Memory B cell (primary cell): ENCODE data around the gene IKZF1.

Source experiments
- ATAC-seq: fragments of 150-1000 bp; cut with Tn5 transposase; 2 replicates; pipeline ENCODE4 v1.10.0; 2021; ENCODE audit warnings: low read depth, mild to moderate bottlenecking, moderate library complexity
- DNase-seq, 2 donors: peaks; one replicate each; pipeline ENCODE4 v3.0.0; 2022; ENCODE audit warnings: low spot score in 2 of 2
- H3K27ac Mint-ChIP-seq: one replicate; pipeline ENCODE4 v1.8.0; 2022; ENCODE audit warnings: mild to moderate bottlenecking, moderate library complexity, mixed read lengths
- H3K27me3 Mint-ChIP-seq: one replicate; pipeline ENCODE4 v1.8.0; 2022; ENCODE audit warnings: mixed read lengths
- H3K36me3 Mint-ChIP-seq: one replicate; pipeline ENCODE4 v1.8.0; 2022; ENCODE audit warnings: mild to moderate bottlenecking, mixed read lengths
- H3K4me1 Mint-ChIP-seq: one replicate; pipeline ENCODE4 v1.8.0; 2022; ENCODE audit warnings: mixed read lengths
- H3K4me3 Mint-ChIP-seq: one replicate; pipeline ENCODE4 v1.8.0; 2022; ENCODE audit warnings: mild to moderate bottlenecking, moderate library complexity, mixed read lengths
- H3K9me3 Mint-ChIP-seq: one replicate; pipeline ENCODE4 v1.8.0; 2022; ENCODE audit warnings: mixed read lengths

Gene IKZF1

DNA sequence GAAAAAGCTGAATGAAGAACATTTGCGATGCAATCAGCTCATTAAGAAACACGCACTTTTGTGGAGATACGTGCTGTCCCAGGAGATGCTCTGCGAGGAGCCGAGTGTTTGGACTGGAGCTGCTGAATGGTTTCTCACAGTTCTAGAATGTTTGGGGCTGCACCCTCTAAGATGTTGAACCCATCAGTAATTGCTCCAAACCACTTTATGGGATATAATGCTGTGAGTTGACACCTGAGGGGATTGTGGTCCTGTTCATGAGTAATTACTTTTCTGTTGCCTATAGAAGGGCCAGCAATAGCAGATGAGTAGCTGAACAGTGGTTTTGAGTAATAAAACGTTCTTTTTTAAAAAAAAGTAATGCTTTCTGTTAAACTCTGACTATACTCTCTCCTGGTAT, 63.1 kb downstream of the IKZF1 start:
- peaks cover 45% of the 10 kb centered on the region for H3K36me3 Mint-ChIP-seq
- H3K27me3 Mint-ChIP-seq: no peaks in the 10 kb centered on the region
- ATAC-seq (no peak), DNase-seq (no peak)
- peaks cover 52% of the 10 kb centered on the region for H3K4me1 Mint-ChIP-seq
- H3K27ac Mint-ChIP-seq: peak overlapping the region; percentile 91
- peaks cover 5% of the 10 kb centered on the region for H3K9me3 Mint-ChIP-seq
- H3K4me3 Mint-ChIP-seq: no peak overlapping the region

DNA sequence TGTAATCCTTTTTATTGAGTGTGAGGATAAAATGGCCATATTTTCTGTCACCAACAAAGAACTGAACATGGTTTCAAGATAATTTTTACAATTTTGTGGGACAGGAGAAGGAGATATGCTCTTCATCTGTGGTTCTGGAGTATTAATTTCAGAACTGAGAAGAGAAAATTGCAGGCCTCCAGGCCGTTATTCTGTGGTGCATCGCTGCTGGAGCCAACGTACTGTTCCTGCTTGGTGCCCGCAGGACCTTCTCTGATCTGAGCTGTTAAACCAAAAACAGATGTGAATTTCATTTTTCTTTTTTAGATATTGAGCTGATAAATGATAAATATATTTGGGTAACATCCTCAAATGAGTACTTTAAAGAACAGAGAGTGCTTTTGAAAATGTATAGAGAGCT, 63.9 kb downstream of the IKZF1 start:
- no peak for ATAC-seq
- no peak for DNase-seq
- H3K27me3 Mint-ChIP-seq: no peaks in the 10 kb centered on the region
- H3K9me3 Mint-ChIP-seq: peaks cover 5% of the 10 kb centered on the region
- H3K27ac Mint-ChIP-seq: peak overlapping the region; percentile 91
- H3K4me3 Mint-ChIP-seq: no peak overlapping the region
- peaks cover 53% of the 10 kb centered on the region for H3K4me1 Mint-ChIP-seq
- H3K36me3 Mint-ChIP-seq: peaks cover 43% of the 10 kb centered on the region

DNA sequence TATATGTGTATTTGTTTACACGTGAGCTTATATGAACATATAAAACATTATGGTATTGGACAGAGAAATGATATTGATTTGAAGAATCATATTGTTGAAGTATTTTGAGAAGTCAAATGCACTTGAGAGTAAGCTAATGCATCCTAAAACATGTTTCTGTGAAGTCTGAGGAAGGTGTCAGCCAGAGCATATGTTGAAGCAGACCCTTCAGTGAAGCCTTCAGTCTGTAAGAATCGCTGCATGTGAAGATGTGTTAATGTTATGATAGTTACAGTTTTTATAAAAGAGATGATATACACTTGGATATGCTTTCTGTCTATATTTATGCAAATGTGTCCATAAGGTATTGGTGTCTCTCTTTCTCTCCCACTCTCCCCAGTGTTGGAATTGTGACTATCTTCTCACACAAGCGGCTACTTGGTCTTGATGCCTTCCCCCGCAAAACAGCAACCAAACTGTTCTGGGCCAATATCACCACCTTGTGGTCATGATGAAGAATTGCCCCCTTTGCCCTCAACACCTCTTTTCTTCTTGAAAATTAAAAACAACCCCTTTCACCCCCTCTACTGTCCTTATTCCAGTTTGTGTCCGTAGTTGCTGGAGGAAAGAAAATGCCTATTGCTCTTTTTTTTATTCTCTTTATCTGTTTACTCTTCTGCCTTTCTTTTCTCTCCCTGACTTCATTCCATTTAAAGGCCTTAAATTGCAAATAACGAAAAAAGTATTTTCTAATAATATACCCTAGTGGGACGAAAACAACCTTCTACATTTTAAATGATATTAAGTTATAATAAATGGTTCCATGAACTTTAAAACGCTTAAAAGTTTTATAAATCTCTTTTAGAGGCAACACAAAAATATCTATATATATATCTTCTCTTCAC, 64.9 kb downstream of the IKZF1 start:
- peaks cover 5% of the 10 kb centered on the region for H3K9me3 Mint-ChIP-seq
- H3K36me3 Mint-ChIP-seq: peaks cover 42% of the 10 kb centered on the region
- DNase-seq: peak; percentile 42 to 70
- ATAC-seq: peak; percentile 64
- H3K4me1 Mint-ChIP-seq: peaks cover 54% of the 10 kb centered on the region
- H3K27me3 Mint-ChIP-seq: no peaks in the 10 kb centered on the region
- H3K4me3 Mint-ChIP-seq: no peak overlapping the region
- H3K27ac Mint-ChIP-seq: peak overlapping the region; percentile 72

DNA sequence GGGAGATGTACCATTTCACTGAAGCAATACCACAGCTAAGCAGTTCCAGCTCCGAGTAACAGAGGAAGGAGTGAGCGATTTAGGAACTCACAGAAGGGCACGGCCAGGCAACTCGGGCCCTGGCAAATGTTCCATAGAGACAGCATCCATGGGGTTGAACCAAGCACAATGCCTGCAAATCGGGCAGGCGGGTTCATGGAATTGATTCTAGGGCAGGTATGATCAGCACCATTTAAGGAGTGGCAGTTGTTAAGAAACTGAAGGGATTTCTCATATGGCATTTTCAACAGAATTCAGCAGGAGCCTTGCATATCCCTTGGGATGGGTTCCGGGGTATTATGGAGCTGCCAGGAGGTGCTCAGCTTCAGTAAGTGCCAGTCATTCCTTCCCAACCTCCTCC, 66.4 kb downstream of the IKZF1 start:
- H3K36me3 Mint-ChIP-seq: peaks cover 36% of the 10 kb centered on the region
- peaks cover 5% of the 10 kb centered on the region for H3K9me3 Mint-ChIP-seq
- H3K27ac Mint-ChIP-seq: peak overlapping the region; percentile 75
- peaks cover 47% of the 10 kb centered on the region for H3K4me1 Mint-ChIP-seq
- ATAC-seq (no peak), DNase-seq (no peak)
- no peaks in the 10 kb centered on the region for H3K27me3 Mint-ChIP-seq
- no peak overlapping the region for H3K4me3 Mint-ChIP-seq

DNA sequence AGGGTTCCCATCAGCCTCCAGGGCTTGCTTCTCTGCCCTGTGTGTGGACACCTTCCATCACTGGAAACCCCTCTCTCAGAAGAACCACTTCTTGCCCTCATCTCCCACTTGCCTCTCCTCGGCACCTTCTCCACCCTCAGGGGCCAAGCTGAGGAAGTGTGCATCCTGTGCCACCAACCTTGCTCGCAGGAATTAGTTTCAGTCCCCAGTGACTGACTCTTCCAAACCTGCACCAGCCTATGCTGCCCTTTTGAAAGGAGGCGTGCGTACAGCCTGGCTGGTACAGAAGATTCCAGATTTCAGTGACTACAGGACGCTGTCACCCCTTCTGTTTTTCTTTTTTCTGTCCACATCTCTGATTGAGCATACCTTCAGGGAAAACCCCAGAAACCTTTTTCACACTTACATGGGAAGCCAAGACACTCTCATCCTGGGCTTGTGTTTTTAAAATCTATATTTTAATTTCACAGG, 67.1 kb downstream of the IKZF1 start:
- Mint-ChIP-seq H3K4me1 (peaks cover 46% of the 10 kb centered on the region), H3K27ac (peak overlapping the region; percentile 94), H3K9me3 (peaks cover 5% of the 10 kb centered on the region), H3K4me3 (no peak overlapping the region), H3K27me3 (no peaks in the 10 kb centered on the region), H3K36me3 (peaks cover 41% of the 10 kb centered on the region)
- no peak for ATAC-seq
- DNase-seq: no peak

DNA sequence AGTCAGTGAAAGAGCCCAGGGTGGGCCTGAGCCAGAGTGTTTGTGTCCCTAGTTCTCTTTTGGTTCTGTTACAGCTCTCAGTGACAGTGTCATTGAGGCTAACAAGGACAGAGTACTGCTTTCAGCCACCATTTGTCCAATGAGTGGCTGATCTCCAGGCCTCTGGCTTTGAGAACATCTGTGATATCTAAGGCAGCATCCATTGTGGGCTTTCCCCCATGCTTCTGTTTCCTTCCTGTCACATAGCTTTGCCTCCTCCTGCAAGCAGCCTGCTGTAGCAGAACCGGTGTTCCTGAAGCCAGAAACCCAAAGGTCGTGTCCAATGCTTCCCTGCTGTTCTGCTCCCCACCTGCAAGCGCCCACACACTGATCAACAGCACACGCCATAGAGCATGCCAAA, 68.4 kb downstream of the IKZF1 start:
- Mint-ChIP-seq H3K27me3 (no peaks in the 10 kb centered on the region), H3K27ac (peak overlapping the region; percentile 94), H3K9me3 (peaks cover 5% of the 10 kb centered on the region), H3K4me1 (peaks cover 40% of the 10 kb centered on the region), H3K36me3 (peaks cover 36% of the 10 kb centered on the region), H3K4me3 (no peak overlapping the region)
- ATAC-seq (peak; percentile 45), DNase-seq (no peak)

DNA sequence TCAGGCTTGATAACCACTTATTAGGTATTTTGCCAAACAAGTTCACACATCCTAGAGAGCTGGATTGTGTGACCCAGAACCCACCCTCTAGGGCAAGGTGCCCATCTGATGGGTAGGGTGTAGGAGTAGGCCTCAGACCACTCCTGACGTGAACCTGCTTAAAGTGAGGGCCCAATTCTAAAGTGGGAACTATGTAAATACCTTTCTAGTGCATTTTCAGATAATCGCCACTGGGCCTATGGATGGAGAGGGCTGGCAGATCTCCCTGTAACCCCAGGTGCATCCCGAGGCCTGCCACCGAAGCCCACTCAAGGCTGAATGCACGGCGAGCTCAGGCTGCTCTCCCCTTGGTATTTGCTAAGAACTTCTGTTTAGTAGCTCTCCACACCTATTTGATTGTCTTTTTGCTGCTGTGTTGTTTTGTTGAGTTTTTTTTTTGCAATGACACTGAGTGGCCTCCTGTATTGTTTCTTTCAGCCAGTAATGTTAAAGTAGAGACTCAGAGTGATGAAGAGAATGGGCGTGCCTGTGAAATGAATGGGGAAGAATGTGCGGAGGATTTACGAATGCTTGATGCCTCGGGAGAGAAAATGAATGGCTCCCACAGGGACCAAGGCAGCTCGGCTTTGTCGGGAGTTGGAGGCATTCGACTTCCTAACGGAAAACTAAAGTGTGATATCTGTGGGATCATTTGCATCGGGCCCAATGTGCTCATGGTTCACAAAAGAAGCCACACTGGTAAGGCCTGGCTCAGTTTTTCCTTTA, 71.7 kb downstream of the IKZF1 start:
- Mint-ChIP-seq H3K27ac (peak overlapping the region; percentile 94), H3K27me3 (no peaks in the 10 kb centered on the region), H3K4me1 (peaks cover 42% of the 10 kb centered on the region), H3K36me3 (peaks cover 36% of the 10 kb centered on the region), H3K9me3 (no peaks in the 10 kb centered on the region), H3K4me3 (no peak overlapping the region)
- ATAC-seq (no peak), DNase-seq (no peak)

DNA sequence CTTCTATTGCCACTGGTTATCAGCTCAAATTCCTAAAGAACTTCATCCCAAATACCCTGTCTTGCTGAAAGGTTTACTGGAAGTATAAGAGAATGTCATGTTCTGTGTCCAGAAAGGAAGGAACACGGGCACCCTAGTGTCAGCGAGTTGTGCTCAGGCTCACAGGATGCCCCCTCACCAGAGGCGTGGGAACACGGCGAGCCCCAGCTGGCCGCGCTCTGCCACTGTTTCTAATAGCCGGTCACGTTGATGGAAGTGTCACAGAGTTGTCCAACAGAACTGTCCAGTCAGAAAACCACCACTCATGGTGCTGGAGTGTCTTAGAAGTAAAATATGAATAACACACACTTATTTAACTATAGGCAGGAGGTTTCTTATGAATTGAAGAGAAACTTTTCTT, 72.8 kb downstream of the IKZF1 start:
- H3K27ac Mint-ChIP-seq: peak overlapping the region; percentile 94
- no peak for DNase-seq
- no peaks in the 10 kb centered on the region for H3K27me3 Mint-ChIP-seq
- H3K36me3 Mint-ChIP-seq: peaks cover 29% of the 10 kb centered on the region
- no peak overlapping the region for H3K4me3 Mint-ChIP-seq
- peaks cover 42% of the 10 kb centered on the region for H3K4me1 Mint-ChIP-seq
- no peak for ATAC-seq
- no peaks in the 10 kb centered on the region for H3K9me3 Mint-ChIP-seq

DNA sequence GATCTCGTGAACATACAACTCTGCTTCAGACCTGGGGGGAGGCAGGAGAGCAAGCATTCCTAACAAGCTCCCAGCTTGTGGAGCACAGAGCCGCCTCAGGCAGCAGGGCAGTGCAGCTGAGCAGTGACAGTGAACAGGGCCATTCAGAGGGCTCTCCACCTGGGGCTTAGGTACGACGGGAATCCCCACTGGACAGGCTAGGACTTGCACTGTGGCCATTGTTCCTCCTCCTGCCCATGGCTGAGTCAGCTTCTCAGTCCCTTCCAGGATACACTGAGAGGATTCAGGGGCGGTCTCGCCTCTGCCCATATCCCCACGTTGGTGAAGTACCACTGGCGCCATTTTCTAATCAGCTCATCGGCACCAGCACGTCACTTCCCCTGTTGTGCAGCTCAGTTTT, 74.6 kb downstream of the IKZF1 start:
- H3K36me3 Mint-ChIP-seq: peaks cover 32% of the 10 kb centered on the region
- no peaks in the 10 kb centered on the region for H3K9me3 Mint-ChIP-seq
- DNase-seq (no peak), ATAC-seq (no peak)
- H3K27me3 Mint-ChIP-seq: no peaks in the 10 kb centered on the region
- no peak overlapping the region for H3K4me3 Mint-ChIP-seq
- H3K27ac Mint-ChIP-seq: peak overlapping the region; percentile 78
- peaks cover 33% of the 10 kb centered on the region for H3K4me1 Mint-ChIP-seq

DNA sequence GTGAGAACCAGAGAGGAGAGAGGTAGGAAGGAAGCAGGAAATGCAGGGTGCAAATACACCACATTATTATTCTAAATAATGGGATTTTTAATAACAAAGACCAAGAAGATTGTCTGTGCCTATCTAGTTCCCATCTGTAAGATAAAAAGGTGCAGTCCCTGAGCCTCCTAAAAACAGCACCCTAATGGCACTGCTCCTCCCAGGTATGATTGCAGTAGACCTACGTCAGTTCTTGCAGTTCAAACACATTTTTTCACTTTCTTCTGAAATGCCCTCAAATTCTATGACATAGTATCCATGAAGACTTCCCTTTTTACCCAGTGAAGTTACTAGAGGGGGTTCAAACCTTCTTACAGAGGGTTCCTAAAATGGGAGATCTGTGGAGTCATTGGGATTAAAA, 75.0 kb downstream of the IKZF1 start:
- no peak for DNase-seq
- peak overlapping the region; percentile 78 for H3K27ac Mint-ChIP-seq
- H3K9me3 Mint-ChIP-seq: no peaks in the 10 kb centered on the region
- no peaks in the 10 kb centered on the region for H3K27me3 Mint-ChIP-seq
- peaks cover 32% of the 10 kb centered on the region for H3K4me1 Mint-ChIP-seq
- peak; percentile 34 for ATAC-seq
- H3K36me3 Mint-ChIP-seq: peaks cover 36% of the 10 kb centered on the region
- no peak overlapping the region for H3K4me3 Mint-ChIP-seq

DNA sequence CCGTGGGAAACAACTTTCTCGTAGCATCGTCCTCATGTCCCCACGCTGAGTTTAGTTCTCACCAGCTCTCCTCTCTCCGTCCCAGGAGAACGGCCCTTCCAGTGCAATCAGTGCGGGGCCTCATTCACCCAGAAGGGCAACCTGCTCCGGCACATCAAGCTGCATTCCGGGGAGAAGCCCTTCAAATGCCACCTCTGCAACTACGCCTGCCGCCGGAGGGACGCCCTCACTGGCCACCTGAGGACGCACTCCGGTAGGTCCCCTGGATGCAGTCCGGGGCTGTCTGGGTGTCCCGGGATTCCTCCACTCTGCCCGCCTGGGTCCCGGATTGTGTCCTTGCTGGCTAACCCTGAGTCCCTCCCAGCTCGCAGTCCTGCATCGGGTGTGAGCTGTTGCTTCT, 77.9 kb downstream of the IKZF1 start:
- no peaks in the 10 kb centered on the region for H3K9me3 Mint-ChIP-seq
- H3K4me3 Mint-ChIP-seq: no peak overlapping the region
- ATAC-seq: no peak
- peak overlapping the region; percentile 83 for H3K27ac Mint-ChIP-seq
- H3K36me3 Mint-ChIP-seq: peaks cover 35% of the 10 kb centered on the region
- H3K27me3 Mint-ChIP-seq: no peaks in the 10 kb centered on the region
- DNase-seq: no peak
- peaks cover 30% of the 10 kb centered on the region for H3K4me1 Mint-ChIP-seq

DNA sequence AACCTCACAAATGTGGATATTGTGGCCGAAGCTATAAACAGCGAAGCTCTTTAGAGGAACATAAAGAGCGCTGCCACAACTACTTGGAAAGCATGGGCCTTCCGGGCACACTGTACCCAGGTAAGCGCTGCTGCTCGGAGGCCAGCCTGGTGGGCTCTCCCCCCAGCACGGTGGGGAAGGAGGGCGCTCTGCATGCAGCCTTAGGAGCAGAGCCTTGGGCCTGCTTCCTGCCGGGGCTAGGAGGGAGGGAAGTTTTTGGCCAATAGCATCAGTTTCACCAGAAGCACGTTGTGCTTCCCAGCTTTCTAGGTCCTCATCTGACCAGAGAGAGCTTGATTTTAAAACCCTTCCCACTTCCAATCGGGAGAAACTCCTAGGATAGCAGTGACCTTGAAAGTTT, 82.8 kb downstream of the IKZF1 start:
- DNase-seq: no peak
- Mint-ChIP-seq H3K4me1 (peaks cover 37% of the 10 kb centered on the region), H3K4me3 (no peak overlapping the region), H3K9me3 (no peaks in the 10 kb centered on the region), H3K36me3 (peaks cover 51% of the 10 kb centered on the region), H3K27me3 (no peaks in the 10 kb centered on the region), H3K27ac (no peak overlapping the region)
- no peak for ATAC-seq

DNA sequence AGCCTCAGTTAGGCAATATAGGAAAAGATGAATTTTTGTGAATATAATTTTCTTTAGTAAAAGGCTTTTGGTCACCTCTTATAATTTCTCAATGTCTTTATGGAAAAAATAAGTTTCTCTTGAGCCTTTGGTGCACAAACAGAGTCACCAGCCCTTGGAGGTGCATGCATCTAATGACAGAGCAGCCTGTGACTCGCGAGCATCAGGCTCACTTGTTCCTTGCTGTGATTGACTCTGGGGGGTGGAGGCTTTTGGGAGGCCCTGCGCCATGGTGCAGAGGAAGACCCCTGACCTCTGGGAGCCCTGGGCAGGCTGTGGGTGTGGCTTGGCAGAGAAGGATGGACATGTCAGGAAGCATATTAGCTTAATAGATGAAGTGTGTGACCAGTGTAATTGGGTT, 85.4 kb downstream of the IKZF1 start:
- Mint-ChIP-seq H3K4me3 (no peak overlapping the region), H3K36me3 (peaks cover 51% of the 10 kb centered on the region), H3K9me3 (no peaks in the 10 kb centered on the region), H3K4me1 (peaks cover 48% of the 10 kb centered on the region), H3K27ac (peak overlapping the region; percentile 92), H3K27me3 (no peaks in the 10 kb centered on the region)
- DNase-seq: no peak
- ATAC-seq: no peak

DNA sequence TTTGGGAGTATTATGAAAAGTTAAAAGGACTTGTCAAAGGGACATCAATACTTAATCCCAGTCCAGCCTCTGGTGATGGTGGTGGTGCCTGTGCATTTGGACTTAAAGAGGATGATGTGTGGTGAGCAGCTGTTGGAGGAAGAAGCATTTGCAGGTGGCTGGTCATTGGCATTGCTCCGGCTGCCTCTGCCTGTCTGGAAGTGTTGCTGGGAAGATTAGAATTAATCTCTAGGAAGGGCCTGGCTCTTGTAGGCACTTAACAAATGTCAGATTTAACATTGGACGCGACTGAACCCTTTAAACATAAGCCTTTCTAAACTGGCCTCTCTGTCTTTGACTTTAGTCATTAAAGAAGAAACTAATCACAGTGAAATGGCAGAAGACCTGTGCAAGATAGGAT, 86.9 kb downstream of the IKZF1 start:
- H3K27ac Mint-ChIP-seq: peak overlapping the region; percentile 92
- ATAC-seq (no peak), DNase-seq (no peak)
- peaks cover 54% of the 10 kb centered on the region for H3K4me1 Mint-ChIP-seq
- H3K4me3 Mint-ChIP-seq: no peak overlapping the region
- no peaks in the 10 kb centered on the region for H3K9me3 Mint-ChIP-seq
- H3K27me3 Mint-ChIP-seq: no peaks in the 10 kb centered on the region
- H3K36me3 Mint-ChIP-seq: peaks cover 54% of the 10 kb centered on the region
